HG03097 (cell line): ENCODE results near the gene THOC5.
"Not testable (repeated sequence)": the region's sequence is repeated elsewhere in the genome, so short reads cannot be mapped to it uniquely, and the experiment has no call there.

ENCODE experiments used
- ATAC-seq: cut with Tn5 transposase; IDR thresholded peaks from one replicate; pipeline ENCODE4 v1.9.1; 2021; ENCODE audit not compliant: unreplicated experiment, low FRiP score

Gene THOC5

GRCh38 chr22:29563652-29564460 lies 10.3 kb upstream of the THOC5 start:
- no peak for ATAC-seq

- no peak for ATAC-seq
These were observed 6.3 kb upstream of the THOC5 start for GRCh38 chr22:29559853-29560252.

- ATAC-seq: no peak
These were observed 5.5 kb upstream of the THOC5 start for GRCh38 chr22:29559030-29559429.

- no peak for ATAC-seq
These were observed 1.6 kb upstream of the THOC5 start for GRCh38 chr22:29555065-29555644.

- not testable (repeated sequence) for ATAC-seq
These were observed 1.2 kb downstream of the THOC5 start for GRCh38 chr22:29552357-29552756.

- no peak for ATAC-seq
These were observed 3.6 kb downstream of the THOC5 start for GRCh38 chr22:29550005-29550404.

- ATAC-seq: not testable (repeated sequence)
These were observed 8.5 kb downstream of the THOC5 start for GRCh38 chr22:29545045-29545444.

GRCh38 chr22:29541845-29542244 lies 11.7 kb downstream of the THOC5 start:
- ATAC-seq: no peak

GRCh38 chr22:29539105-29539504 lies 14.5 kb downstream of the THOC5 start:
- ATAC-seq: no peak

- ATAC-seq: no peak
These were observed 17.1 kb downstream of the THOC5 start for GRCh38 chr22:29536411-29536810.

- no peak for ATAC-seq
These were observed 22.1 kb downstream of the THOC5 start for GRCh38 chr22:29531419-29531818.

GRCh38 chr22:29530716-29531115 lies 22.8 kb downstream of the THOC5 start:
- ATAC-seq: no peak

- no peak for ATAC-seq
These were observed 25.4 kb downstream of the THOC5 start for GRCh38 chr22:29528144-29528543.

GRCh38 chr22:29524442-29525191 lies 28.9 kb downstream of the THOC5 start:
- ATAC-seq: no peak

- no peak for ATAC-seq
These were observed 29.8 kb downstream of the THOC5 start for GRCh38 chr22:29523761-29524160.

GRCh38 chr22:29521526-29521925 lies 32.0 kb downstream of the THOC5 start:
- ATAC-seq: no peak

- ATAC-seq: no peak
These were observed 32.7 kb downstream of the THOC5 start for GRCh38 chr22:29520851-29521250.

GRCh38 chr22:29519996-29520395 lies 33.6 kb downstream of the THOC5 start:
- ATAC-seq: no peak

- no peak for ATAC-seq
These were observed 35.1 kb downstream of the THOC5 start for GRCh38 chr22:29518427-29518826.

- ATAC-seq: no peak
These were observed 36.2 kb downstream of the THOC5 start for GRCh38 chr22:29517215-29517908.

GRCh38 chr22:29512031-29512430 lies 41.5 kb downstream of the THOC5 start:
- ATAC-seq: no peak
